Right lobe of liver (tissue), 6 donors: Measurements from ENCODE around the gene HDGFL2. TPM values are rescaled to one million over a fixed set of nuclear protein-coding genes. Genes with fewer than 3 reads are reported as not detected.

Experiments used
- ATAC-seq, 4 donors: fragments of 200-7000 bp; cut with Tn5 transposase; one replicate each; pipeline ENCODE4 v1.9.1; 2020; ENCODE audit warnings: mild to moderate bottlenecking in 4 of 4, moderate library complexity in 4 of 4
- DNase-seq, 3 donors: peaks; one replicate each; pipeline ENCODE4 v3.0.0-alpha.2; 2020
- H3K27ac ChIP-seq, 3 donors: fragments of 200-600 bp; one replicate each; pipeline ENCODE4 v1.8.0; 2022
- H3K27me3 ChIP-seq, 2 donors: fragments of 200-600 bp; one replicate each; pipeline ENCODE4 v1.8.0; 2022
- H3K36me3 ChIP-seq, 4 donors: fragments of 200-600 bp; sonication (generic) in 1 of 4; one replicate each; pipeline versions ENCODE4 v1.5.1 to v1.8.0; 2017 to 2022; ENCODE audit warnings: control low read depth in 1 of 4
- H3K4me1 ChIP-seq, 4 donors: fragments of 200-600 bp; sonication (generic) in 1 of 4; one replicate each; pipeline versions ENCODE4 v1.5.1 to v1.8.0; 2017 to 2022; ENCODE audit warnings: control low read depth in 1 of 4
- H3K4me3 ChIP-seq, 3 donors: fragments of 200-600 bp; one replicate each; pipeline ENCODE4 v1.8.0; 2022
- H3K9me3 ChIP-seq, 4 donors: fragments of 200-600 bp; sonication (generic) in 1 of 4; one replicate each; pipeline versions ENCODE4 v1.5.1 to v1.8.0; 2017 to 2022; ENCODE audit warnings: control low read depth in 1 of 4
- CTCF ChIP-seq, 4 donors: fragments of 200-600 bp in 3 of 4; fragments of 450-650 bp in 1 of 4; IDR thresholded peaks; one replicate each; pipeline versions ENCODE4 v1.5.1 to v1.8.0; 2016 to 2022; ENCODE audit warnings: antibody characterized with exemption in 4 of 4, mild to moderate bottlenecking in 2 of 4
- POLR2A ChIP-seq: fragments of 450-650 bp; IDR thresholded peaks from one replicate; pipeline ENCODE4 v1.6.1; 2017; ENCODE audit warnings: antibody characterized with exemption, mild to moderate bottlenecking
- WGBS: methylation state at CpG from one replicate; pipeline ENCODE4 v1.1.6; 2018; ENCODE audit warnings: low coverage, low lambda C conversion rate; ENCODE audit not compliant: insufficient coverage; ENCODE audit errors: missing lambda C conversion rate; 5-methylcytosine and 5-hydroxymethylcytosine counted together
- intact Hi-C, 2 donors: fragments of 100-400 bp; cut with DNase I; formaldehyde crosslinking; loops; one replicate each; pipeline versions ENCODE4 v1.11.2 to v1.14.1; 2022
- total RNA-seq, 6 experiments: library from RNA; depleted of rRNA in 2 of 6; stranded (reverse); fragments of >200 nt in 2 of 6; fragmentation: NEBNext Ultra II Directional in 3 of 6; extraction: Animal tissue kit (Norgen Biotek cat#: 25700) in 3 of 6; gene quantifications; one replicate each; pipeline versions ENCODE4 v1.1.0 to v1.2.4, GENCODE V29; 2016 to 2023
- donor health status: DM: no; HTN: yes; CAD: no.
- donor health status: DM: no; HTN: no; CAD: no.
- donor health status: DM: no; HTN: no; CAD: no.
- donor health status: DM: no; HTN: yes; CAD: no.
- donor health status: DM: no; HTN: yes; CAD: no.

Gene HDGFL2
- total RNA-seq, 6 experiments from 2014 or later: 8.4 to 16.3 (median 14.0) TPM

- H3K4me3 ChIP-seq: no peak overlapping the region
- DNase-seq: no peak
- 96% methylated on average over 13 of the region's 26 CpGs for WGBS
- no peak overlapping the region for H3K27ac ChIP-seq
- no peaks in the 10 kb centered on the region for H3K9me3 ChIP-seq
- peaks cover 0 to 5% (median 0%) of the 10 kb centered on the region in 4 donors for H3K36me3 ChIP-seq
- no peak for TF ChIP-seq POLR2A
- no peak for TF ChIP-seq CTCF (IDR thresholded peaks at IDR 0.05)
- intact Hi-C loops: no loop called here
- peak; percentile 39 to 66 (median 52) for ATAC-seq
- no peaks in the 10 kb centered on the region for H3K4me1 ChIP-seq
- H3K27me3 ChIP-seq: no peaks in the 10 kb centered on the region
Observed at GRCh38 chr19:4431808-4432674, 40.1 kb upstream of the HDGFL2 start.

DNA sequence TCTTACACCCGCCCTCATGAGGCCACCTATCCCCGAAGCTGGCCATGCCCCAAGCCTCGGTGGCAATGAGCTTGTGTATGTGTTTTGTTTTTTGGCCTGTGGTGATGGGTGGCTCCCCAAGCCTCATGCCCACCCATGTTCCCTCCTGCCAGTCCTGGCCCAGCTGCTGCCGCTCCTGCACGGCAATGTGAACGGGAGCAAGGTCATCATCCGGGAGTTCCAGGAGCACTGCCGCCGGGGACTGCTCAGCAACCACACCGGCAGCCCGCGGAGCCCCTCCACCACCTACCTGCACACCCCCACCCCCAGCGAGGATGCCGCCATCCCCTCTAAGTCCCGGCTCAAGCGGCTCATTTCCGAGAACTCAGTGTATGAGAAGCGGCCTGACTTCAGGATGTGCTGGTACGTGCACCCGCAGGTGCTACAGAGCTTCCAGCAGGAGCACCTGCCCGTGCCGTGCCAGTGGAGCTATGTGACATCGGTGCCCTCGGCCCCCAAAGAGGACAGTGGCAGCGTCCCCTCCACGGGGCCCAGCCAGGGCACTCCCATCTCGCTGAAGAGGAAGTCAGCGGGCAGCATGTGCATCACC is 39.1 kb upstream of the HDGFL2 start:
- Histone ChIP-seq H3K27me3 (no peaks in the 10 kb centered on the region), H3K4me3 (no peak overlapping the region), H3K36me3 (peaks cover 0 to 5% (median 0%) of the 10 kb centered on the region in 4 donors), H3K9me3 (no peaks in the 10 kb centered on the region), H3K27ac (no peak overlapping the region), H3K4me1 (no peaks in the 10 kb centered on the region)
- no peak for TF ChIP-seq POLR2A
- TF ChIP-seq CTCF (IDR thresholded peaks at IDR 0.05): no peak
- 91% methylated on average over 9 of the region's 28 CpGs for WGBS
- ATAC-seq (no peak), DNase-seq (no peak)
- intact Hi-C loops: no loop called here

DNA sequence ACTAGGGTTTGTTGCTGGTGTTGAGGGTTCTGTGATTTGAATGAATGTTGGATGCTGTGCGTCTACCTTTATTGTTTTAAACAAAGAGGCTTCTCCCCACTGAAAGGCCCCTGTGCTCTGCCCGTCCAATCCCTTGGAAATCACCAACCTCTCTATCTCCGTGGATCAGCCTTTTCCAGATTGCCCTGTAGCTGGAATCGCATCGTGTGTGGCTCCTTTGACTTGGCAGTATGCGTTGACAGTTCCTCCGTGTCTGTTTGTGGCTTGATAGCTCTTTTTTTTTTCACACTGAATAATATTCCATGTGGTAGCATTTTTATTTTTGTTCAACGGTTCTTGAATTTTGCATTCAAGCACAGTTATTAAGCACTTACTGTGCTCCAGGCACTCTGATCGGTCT is 37.7 kb upstream of the HDGFL2 start:
- intact Hi-C loops: no loop called here
- no peaks in the 10 kb centered on the region for H3K4me1 ChIP-seq

GRCh38 chr19:4436231-4436630 is 35.9 kb upstream of the HDGFL2 start:
- Histone ChIP-seq H3K4me3 (no peak overlapping the region), H3K4me1 (no peaks in the 10 kb centered on the region), H3K9me3 (no peaks in the 10 kb centered on the region), H3K27ac (no peak overlapping the region), H3K27me3 (no peaks in the 10 kb centered on the region), H3K36me3 (no peaks in the 10 kb centered on the region)
- no peak for TF ChIP-seq CTCF (IDR thresholded peaks at IDR 0.05)
- TF ChIP-seq POLR2A: no peak
- no CpG with 5 or more reads among the region's 7 CpGs for WGBS
- DNase-seq (no peak), ATAC-seq (no peak)
- intact Hi-C loops: no loop called here

More for the DNA sequence above, 37.7 kb upstream of the HDGFL2 start:
- TF ChIP-seq CTCF (IDR thresholded peaks at IDR 0.05): no peak
- no peak for TF ChIP-seq POLR2A
- WGBS: 80% methylated on average over 3 of the region's 9 CpGs
- no peak for DNase-seq
- no peaks in the 10 kb centered on the region for H3K9me3 ChIP-seq
- H3K36me3 ChIP-seq: peaks cover 0 to 5% (median 0%) of the 10 kb centered on the region in 4 donors
- H3K4me3 ChIP-seq: no peak overlapping the region
- no peaks in the 10 kb centered on the region for H3K27me3 ChIP-seq
- no peak overlapping the region for H3K27ac ChIP-seq
- ATAC-seq: no peak
